Activated naive CD8-positive, alpha-beta T cell (primary cell): Measurements from ENCODE around the gene PTGER4.
A peak's percentile ranks its signal among the peaks of the same experiment; 100 is the strongest.
"Not testable (repeated sequence)": the region's sequence is repeated elsewhere in the genome, so short reads cannot be mapped to it uniquely, and the experiment has no call there.

Experiments
- H3K27ac Mint-ChIP-seq: one replicate; pipeline ENCODE4 v1.8.0; 2021; ENCODE audit warnings: mixed read lengths
- H3K27me3 Mint-ChIP-seq: one replicate; pipeline ENCODE4 v1.8.0; 2021; ENCODE audit warnings: mixed read lengths
- H3K36me3 Mint-ChIP-seq: one replicate; pipeline ENCODE4 v1.8.0; 2021; ENCODE audit warnings: mixed read lengths
- H3K4me1 Mint-ChIP-seq: one replicate; pipeline ENCODE4 v1.8.0; 2021; ENCODE audit warnings: low read depth, mixed read lengths
- H3K4me3 Mint-ChIP-seq: one replicate; pipeline ENCODE4 v1.8.0; 2021; ENCODE audit warnings: mild to moderate bottlenecking, mixed read lengths
- H3K9me3 Mint-ChIP-seq: one replicate; pipeline ENCODE4 v1.8.0; 2021; ENCODE audit warnings: low read depth, mixed read lengths

Gene PTGER4

DNA sequence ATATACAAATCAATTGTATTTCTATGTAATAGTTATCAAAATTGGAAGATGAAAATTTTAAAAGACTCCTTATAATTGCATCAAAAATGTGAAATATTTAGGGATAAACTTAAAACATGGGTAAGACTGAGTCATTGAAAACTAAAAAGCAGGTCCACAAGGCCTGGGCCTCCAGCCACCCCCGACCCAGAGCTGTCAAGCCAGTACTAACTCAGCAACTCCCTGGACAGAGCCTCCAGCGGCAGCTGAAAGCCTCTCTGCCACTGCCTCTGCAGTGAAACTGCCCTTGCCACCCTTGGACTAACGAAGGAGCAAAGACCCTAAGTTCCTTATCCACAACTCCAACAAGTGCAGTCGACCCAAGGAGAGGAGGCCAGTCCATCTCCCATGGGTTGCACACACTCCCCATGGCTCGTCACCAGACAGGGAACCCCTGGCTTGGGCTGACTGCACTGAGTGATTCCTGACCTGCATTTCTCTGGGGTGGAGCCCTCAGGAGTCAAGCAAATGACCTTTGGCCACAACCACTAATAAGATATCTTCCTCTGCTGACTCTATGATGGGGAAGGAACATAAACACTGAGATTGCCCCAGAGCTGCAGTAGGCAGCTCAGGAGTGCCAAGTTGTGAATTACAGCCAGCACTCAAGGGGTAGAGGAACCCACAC is 20.5 kb downstream of the PTGER4 start:
- no peaks in the 10 kb centered on the region for H3K4me1 Mint-ChIP-seq
- no peak overlapping the region for H3K4me3 Mint-ChIP-seq
- H3K27ac Mint-ChIP-seq, result no peak overlapping the region
- H3K27me3 Mint-ChIP-seq, result no peaks in the 10 kb centered on the region
- peaks cover 35% of the 10 kb centered on the region for H3K9me3 Mint-ChIP-seq
- H3K36me3 Mint-ChIP-seq, result peaks cover 69% of the 10 kb centered on the region

DNA sequence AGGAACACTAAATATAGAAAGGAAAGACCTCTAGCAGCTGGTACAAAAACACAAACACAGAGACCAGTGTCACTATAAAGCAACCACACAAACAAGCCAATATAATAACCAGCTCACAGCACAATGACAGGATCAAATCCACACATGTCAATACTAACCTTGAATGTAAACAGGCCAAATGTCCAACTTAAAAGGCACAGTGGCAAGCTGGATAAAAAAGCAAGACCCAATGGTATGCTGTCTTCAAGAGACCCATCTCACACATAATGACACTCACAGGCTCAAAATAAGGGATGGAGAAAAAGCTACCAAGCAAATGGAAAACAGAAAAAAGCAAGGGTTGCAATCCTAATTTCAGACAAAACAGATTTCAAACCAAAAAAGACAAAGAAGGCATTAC is 22.3 kb downstream of the PTGER4 start:
- not testable (repeated sequence) for H3K27me3 Mint-ChIP-seq, H3K4me3 Mint-ChIP-seq, H3K4me1 Mint-ChIP-seq, H3K27ac Mint-ChIP-seq
- H3K36me3 Mint-ChIP-seq, result peaks cover 66% of the 10 kb centered on the region
- peaks cover 41% of the 10 kb centered on the region for H3K9me3 Mint-ChIP-seq

DNA sequence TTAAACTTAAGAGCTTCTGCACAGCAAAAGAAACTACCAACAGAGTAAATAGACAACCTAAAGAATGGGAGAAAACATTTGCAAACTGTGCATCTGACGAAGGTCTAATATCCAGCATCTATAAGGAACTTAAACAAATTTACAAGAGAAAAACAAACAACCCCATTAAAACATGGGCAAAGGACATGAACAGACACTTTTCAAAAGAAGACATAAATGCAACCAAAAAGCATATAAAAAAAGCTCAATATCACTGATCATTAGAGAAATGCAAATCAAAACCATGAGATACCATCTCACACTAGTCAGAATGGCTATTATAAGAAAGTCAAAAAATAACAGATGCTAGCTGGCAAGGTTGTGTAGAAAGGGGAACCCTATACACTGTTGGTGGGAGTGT is 25.8 kb downstream of the PTGER4 start:
- peaks cover 46% of the 10 kb centered on the region for H3K9me3 Mint-ChIP-seq

DNA sequence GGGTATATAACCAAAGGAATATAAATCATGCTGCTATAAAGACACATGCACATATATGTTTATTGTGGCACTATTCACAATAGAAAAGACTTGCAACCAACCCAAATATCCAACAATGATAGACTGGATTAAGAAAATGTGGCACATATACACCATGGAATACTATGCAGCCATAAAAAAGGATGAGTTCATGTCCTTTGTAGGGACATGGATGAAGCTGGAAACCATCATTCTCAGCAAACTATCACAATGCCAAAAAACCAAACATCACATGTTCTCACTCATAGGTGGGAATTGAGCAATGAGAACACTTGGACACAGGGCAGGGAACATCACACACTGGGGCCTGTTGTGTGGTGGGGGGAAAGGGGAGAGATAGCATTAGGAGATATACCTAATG is 30.9 kb downstream of the PTGER4 start:
- not testable (repeated sequence) for H3K4me3 Mint-ChIP-seq, H3K27ac Mint-ChIP-seq, H3K4me1 Mint-ChIP-seq, H3K27me3 Mint-ChIP-seq
- H3K9me3 Mint-ChIP-seq, result peaks cover 11% of the 10 kb centered on the region
- H3K36me3 Mint-ChIP-seq, result peaks cover 21% of the 10 kb centered on the region

More for the DNA sequence above, 25.8 kb downstream of the PTGER4 start:
- not testable (repeated sequence) for H3K27ac Mint-ChIP-seq, H3K4me1 Mint-ChIP-seq, H3K4me3 Mint-ChIP-seq, H3K27me3 Mint-ChIP-seq
- peaks cover 60% of the 10 kb centered on the region for H3K36me3 Mint-ChIP-seq

GRCh38 chr5:40714001-40714400 is 34.3 kb downstream of the PTGER4 start:
- Mint-ChIP-seq H3K27ac (no peak overlapping the region), H3K27me3 (no peaks in the 10 kb centered on the region), H3K9me3 (no peaks in the 10 kb centered on the region), H3K4me1 (peaks cover 14% of the 10 kb centered on the region), H3K36me3 (peaks cover 18% of the 10 kb centered on the region), H3K4me3 (no peak overlapping the region)

- Mint-ChIP-seq H3K27ac (no peak overlapping the region), H3K4me1 (peaks cover 14% of the 10 kb centered on the region), H3K4me3 (no peak overlapping the region), H3K36me3 (peaks cover 13% of the 10 kb centered on the region), H3K9me3 (no peaks in the 10 kb centered on the region), H3K27me3 (no peaks in the 10 kb centered on the region)
Observed at GRCh38 chr5:40716000-40716399, 36.3 kb downstream of the PTGER4 start.

- H3K4me3 Mint-ChIP-seq, result no peak overlapping the region
- peaks cover 14% of the 10 kb centered on the region for H3K4me1 Mint-ChIP-seq
- H3K36me3 Mint-ChIP-seq, result peaks cover 19% of the 10 kb centered on the region
- H3K9me3 Mint-ChIP-seq, result peaks cover 3% of the 10 kb centered on the region
- H3K27me3 Mint-ChIP-seq, result no peaks in the 10 kb centered on the region
- H3K27ac Mint-ChIP-seq, result no peak overlapping the region
Observed at GRCh38 chr5:40716590-40716989, 36.9 kb downstream of the PTGER4 start.

DNA sequence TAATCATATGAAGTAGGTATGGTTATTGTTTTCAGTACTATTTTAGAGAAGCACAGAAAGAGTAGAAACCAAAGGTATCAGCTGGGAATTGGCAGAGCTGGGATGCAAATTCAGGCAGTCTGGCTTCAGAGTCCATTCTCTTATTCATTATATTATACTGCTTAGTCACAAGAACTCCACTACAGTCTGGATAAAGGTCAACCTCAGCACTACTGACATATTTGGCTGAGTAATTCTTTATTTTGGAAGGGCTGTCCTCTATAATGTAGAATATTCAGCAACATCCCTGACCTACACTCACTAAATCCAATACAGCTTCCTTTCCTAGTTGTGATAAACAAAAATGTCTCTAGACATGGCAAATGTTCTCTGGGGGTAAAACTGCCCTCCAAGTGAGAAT is 37.6 kb downstream of the PTGER4 start:
- peaks cover 20% of the 10 kb centered on the region for H3K36me3 Mint-ChIP-seq
- peaks cover 14% of the 10 kb centered on the region for H3K4me1 Mint-ChIP-seq
- no peaks in the 10 kb centered on the region for H3K27me3 Mint-ChIP-seq
- H3K27ac Mint-ChIP-seq, result no peak overlapping the region
- H3K4me3 Mint-ChIP-seq, result no peak overlapping the region
- H3K9me3 Mint-ChIP-seq, result peaks cover 4% of the 10 kb centered on the region

DNA sequence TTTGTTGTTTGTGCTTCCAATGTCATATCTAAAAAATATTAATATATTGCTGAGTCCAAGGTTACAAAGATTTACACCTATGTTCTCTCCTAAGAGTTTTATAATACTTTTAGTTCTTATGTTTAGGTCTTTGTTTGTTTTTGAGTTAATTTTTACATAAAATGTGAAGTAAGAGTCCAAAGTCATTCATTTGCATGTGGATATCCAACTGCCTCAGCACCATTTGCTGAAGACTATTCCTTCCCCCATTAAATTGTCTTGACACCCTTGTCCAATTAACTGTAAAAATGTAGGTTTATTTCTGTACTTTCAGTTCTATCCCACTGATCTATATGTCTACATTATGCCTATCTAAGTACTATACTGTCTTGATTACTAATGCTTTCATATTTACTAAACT is 40.4 kb downstream of the PTGER4 start:
- Mint-ChIP-seq H3K27me3 (no peaks in the 10 kb centered on the region), H3K4me3 (no peak overlapping the region), H3K27ac (no peak overlapping the region), H3K4me1 (peaks cover 14% of the 10 kb centered on the region), H3K36me3 (peaks cover 18% of the 10 kb centered on the region), H3K9me3 (peaks cover 4% of the 10 kb centered on the region)

- peaks cover 15% of the 10 kb centered on the region for H3K36me3 Mint-ChIP-seq
- H3K27me3 Mint-ChIP-seq, H3K9me3 Mint-ChIP-seq, H3K4me1 Mint-ChIP-seq, H3K27ac Mint-ChIP-seq, H3K4me3 Mint-ChIP-seq: not testable (repeated sequence)
Observed at GRCh38 chr5:40722497-40722911, 42.8 kb downstream of the PTGER4 start.

DNA sequence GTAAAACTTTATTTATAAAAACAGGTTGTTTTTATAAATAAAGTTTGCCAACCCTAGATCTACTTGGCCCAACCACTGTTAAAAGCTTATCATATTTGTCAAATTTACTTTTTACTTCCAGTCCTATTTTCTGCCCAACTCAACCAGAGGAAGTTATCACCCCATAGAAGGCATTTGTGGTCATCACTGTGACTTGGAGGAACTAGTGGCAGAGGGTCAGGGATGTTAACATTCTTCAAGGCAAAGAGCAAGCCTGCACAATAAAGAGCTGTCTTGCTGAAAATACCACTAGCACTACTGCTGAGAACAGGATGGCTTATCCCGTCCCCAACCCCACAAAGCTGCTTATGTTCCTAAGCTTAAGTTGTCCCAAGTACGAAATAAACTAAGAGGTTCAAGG is 53.7 kb downstream of the PTGER4 start:
- no peaks in the 10 kb centered on the region for H3K27me3 Mint-ChIP-seq
- H3K4me1 Mint-ChIP-seq, result peaks cover 28% of the 10 kb centered on the region
- H3K4me3 Mint-ChIP-seq, result no peak overlapping the region
- H3K36me3 Mint-ChIP-seq, result peaks cover 10% of the 10 kb centered on the region
- H3K9me3 Mint-ChIP-seq, result no peaks in the 10 kb centered on the region
- H3K27ac Mint-ChIP-seq, result no peak overlapping the region

GRCh38 chr5:40733879-40734563 is 54.3 kb downstream of the PTGER4 start:
- Mint-ChIP-seq H3K27me3 (no peaks in the 10 kb centered on the region), H3K9me3 (no peaks in the 10 kb centered on the region), H3K4me3 (no peak overlapping the region), H3K4me1 (peaks cover 28% of the 10 kb centered on the region), H3K36me3 (peaks cover 12% of the 10 kb centered on the region), H3K27ac (no peak overlapping the region)

DNA sequence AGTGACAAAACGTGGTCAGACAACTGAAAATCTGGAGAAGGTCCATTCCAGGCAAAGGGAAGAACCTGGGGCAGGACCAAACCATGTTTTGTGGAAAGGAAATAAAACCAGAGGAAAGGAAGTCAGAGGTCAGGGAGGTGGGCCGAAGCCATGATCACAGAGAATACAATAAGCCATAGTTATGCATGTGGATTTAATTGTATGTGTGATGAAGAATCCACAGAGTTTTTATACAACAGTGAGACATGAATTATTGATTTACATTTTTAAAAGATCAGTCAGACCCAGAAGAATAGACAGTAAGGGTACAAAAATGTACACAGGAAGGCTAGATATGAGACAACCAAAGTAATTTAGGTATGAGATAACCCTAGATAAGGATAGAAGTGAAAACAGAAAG is 55.3 kb downstream of the PTGER4 start:
- H3K36me3 Mint-ChIP-seq, result peaks cover 11% of the 10 kb centered on the region
- H3K4me3 Mint-ChIP-seq, result no peak overlapping the region
- no peaks in the 10 kb centered on the region for H3K27me3 Mint-ChIP-seq
- H3K9me3 Mint-ChIP-seq, result no peaks in the 10 kb centered on the region
- H3K4me1 Mint-ChIP-seq, result peaks cover 28% of the 10 kb centered on the region
- H3K27ac Mint-ChIP-seq, result peak overlapping the region; percentile 30

- H3K27ac Mint-ChIP-seq, result peak overlapping the region; percentile 12
Observed at GRCh38 chr5:40735609-40736008, 55.9 kb downstream of the PTGER4 start.

DNA sequence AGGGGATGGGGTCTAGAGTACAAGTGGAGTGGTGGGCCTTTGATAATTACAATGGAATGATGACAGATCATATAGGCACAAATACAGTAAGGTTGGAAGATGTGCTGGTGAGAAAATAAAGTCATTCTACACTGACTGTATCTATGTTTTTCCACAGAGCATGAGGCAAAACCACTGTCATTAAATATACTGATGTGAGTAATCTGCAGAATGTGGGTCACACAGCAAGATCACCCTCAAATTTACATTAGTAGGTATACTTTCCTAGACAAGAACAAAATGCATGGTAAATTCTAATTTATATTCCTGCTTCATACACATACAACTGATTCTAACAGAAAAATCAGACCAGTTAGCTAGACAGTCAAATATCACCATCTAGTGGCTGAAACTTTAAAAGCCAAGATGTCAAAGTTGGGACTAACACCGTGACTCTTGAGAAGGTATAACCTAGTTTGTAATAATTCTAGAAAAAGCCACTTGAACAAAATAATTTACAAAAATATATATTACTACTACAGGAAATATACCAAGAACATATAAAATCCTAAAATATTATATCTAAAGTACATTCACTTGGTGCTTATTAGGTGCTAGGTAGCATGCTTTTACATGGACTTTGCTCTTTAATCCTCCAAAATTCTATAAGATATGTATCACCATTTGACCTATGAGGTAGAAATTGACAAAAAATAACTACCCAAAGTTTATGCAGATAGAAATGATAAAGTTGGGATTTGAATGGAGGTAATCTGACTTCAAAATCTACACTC is 56.6 kb downstream of the PTGER4 start:
- Mint-ChIP-seq H3K36me3 (peaks cover 19% of the 10 kb centered on the region), H3K4me1 (peaks cover 22% of the 10 kb centered on the region), H3K27me3 (no peaks in the 10 kb centered on the region), H3K27ac (peak overlapping the region; percentile 12), H3K9me3 (no peaks in the 10 kb centered on the region), H3K4me3 (no peak overlapping the region)

More at GRCh38 chr5:40735609-40736008, 55.9 kb downstream of the PTGER4 start:
- no peaks in the 10 kb centered on the region for H3K27me3 Mint-ChIP-seq
- H3K4me3 Mint-ChIP-seq, result no peak overlapping the region
- H3K9me3 Mint-ChIP-seq, result no peaks in the 10 kb centered on the region
- H3K36me3 Mint-ChIP-seq, result peaks cover 15% of the 10 kb centered on the region
- H3K4me1 Mint-ChIP-seq, result peaks cover 26% of the 10 kb centered on the region
